Measurements from ENCODE around the gene PNPLA7.

- TF ChIP-seq POLR2A (IDR thresholded peaks at IDR 0.05), result no peak
- no peak for TF ChIP-seq CTCF (IDR thresholded peaks at IDR 0.05)
- no peak for TF ChIP-seq POLR2AphosphoS5 (IDR thresholded peaks at IDR 0.05; ENCODE audit: insufficient read depth in 1 of 2, low read depth in 1 of 2)
These were observed 5.0 kb upstream of the PNPLA7 start for GRCh38 chr9:137555179-137555578.
